Natural killer cell (primary cell): Measurements from ENCODE around the gene ISLR. TPM values are rescaled to one million over a fixed set of nuclear protein-coding genes. Genes with fewer than 3 reads are reported as not detected.
A peak's percentile ranks its signal among the peaks of the same experiment; 100 is the strongest.

Experiments
- ATAC-seq, 3 donors: fragments of 150-1000 bp in 2 of 3; fragments of 200-7000 bp in 1 of 3; cut with Tn5 transposase; 1 replicate in 1 of 3; 2 replicates in 2 of 3; pipeline ENCODE4 v1.10.0; 2021; ENCODE audit warnings: mild to moderate bottlenecking in 2 of 3, moderate library complexity in 2 of 3
- DNase-seq, 2 donors: peaks; one replicate each; pipeline versions ENCODE4 v3.0.0 to v3.0.0-alpha.2; 2013 to 2021; ENCODE audit warnings: mixed read lengths in 1 of 2
- H3K27ac ChIP-seq: one replicate; pipeline ENCODE4 v1.5.1; 2013; ENCODE audit warnings: mild to moderate bottlenecking, low read length
- H3K27me3 ChIP-seq: one replicate; pipeline ENCODE4 v1.6.1; 2013; ENCODE audit warnings: low read length; ENCODE audit not compliant: control insufficient read depth, insufficient read depth
- H3K36me3 ChIP-seq: one replicate; pipeline ENCODE4 v1.6.1; 2013; ENCODE audit warnings: low read length; ENCODE audit not compliant: control insufficient read depth, insufficient read depth
- H3K4me1 ChIP-seq: one replicate; pipeline ENCODE4 v1.6.1; 2013; ENCODE audit warnings: low read length; ENCODE audit not compliant: control insufficient read depth, insufficient read depth
- H3K4me3 ChIP-seq: one replicate; pipeline ENCODE4 v1.5.1; 2013; ENCODE audit warnings: low read length
- H3K9me3 ChIP-seq: one replicate; pipeline ENCODE4 v1.6.1; 2013; ENCODE audit warnings: low read length; ENCODE audit not compliant: control insufficient read depth, insufficient read depth
- H3K27ac Mint-ChIP-seq, 2 donors: one replicate each; pipeline ENCODE4 v1.8.0; 2022; ENCODE audit warnings: mild to moderate bottlenecking in 2 of 2, mixed read lengths in 2 of 2, moderate library complexity in 1 of 2
- H3K27me3 Mint-ChIP-seq, 2 donors: one replicate each; pipeline ENCODE4 v1.8.0; 2022; ENCODE audit warnings: low read depth in 2 of 2, mixed read lengths in 2 of 2
- H3K36me3 Mint-ChIP-seq: one replicate; pipeline ENCODE4 v1.8.0; 2022; ENCODE audit warnings: mixed read lengths
- H3K4me1 Mint-ChIP-seq, 2 donors: one replicate each; pipeline ENCODE4 v1.8.0; 2022; ENCODE audit warnings: mixed read lengths in 2 of 2
- H3K4me3 Mint-ChIP-seq: one replicate; pipeline ENCODE4 v1.8.0; 2022; ENCODE audit warnings: mild to moderate bottlenecking, moderate library complexity, mixed read lengths
- H3K9me3 Mint-ChIP-seq, 2 donors: one replicate each; pipeline ENCODE4 v1.8.0; 2022; ENCODE audit warnings: mixed read lengths in 2 of 2
- WGBS: methylation state at CpG from one replicate; pipeline ENCODE4 v1.1.7; 2013; ENCODE audit warnings: missing lambda C conversion rate; ENCODE audit not compliant: insufficient coverage; 5-methylcytosine and 5-hydroxymethylcytosine counted together
- intact Hi-C: fragments of 100-400 bp; cut with micrococcal nuclease; formaldehyde crosslinking; loops from one replicate; pipeline ENCODE4 v1.14.2; 2022
- total RNA-seq, 4 donors: library from RNA; stranded (reverse); fragments of 120-200 nt in 1 of 4; gene quantifications; one replicate each; pipeline versions ENCODE4 v1.2.3 to v1.2.4, GENCODE V29; 2013 to 2022
- TF ChIP-seq, protein P1 (sequence below): fragments of 200-600 bp; IDR thresholded peaks from one replicate; pipeline ENCODE4 v1.8.0; 2022; ENCODE audit warnings: antibody characterized with exemption

ISLR gene
- total RNA-seq, 3 donors from 2014 or later (not counting 1 experiment from before 2014, with no cell fraction given): not detected

DNA sequence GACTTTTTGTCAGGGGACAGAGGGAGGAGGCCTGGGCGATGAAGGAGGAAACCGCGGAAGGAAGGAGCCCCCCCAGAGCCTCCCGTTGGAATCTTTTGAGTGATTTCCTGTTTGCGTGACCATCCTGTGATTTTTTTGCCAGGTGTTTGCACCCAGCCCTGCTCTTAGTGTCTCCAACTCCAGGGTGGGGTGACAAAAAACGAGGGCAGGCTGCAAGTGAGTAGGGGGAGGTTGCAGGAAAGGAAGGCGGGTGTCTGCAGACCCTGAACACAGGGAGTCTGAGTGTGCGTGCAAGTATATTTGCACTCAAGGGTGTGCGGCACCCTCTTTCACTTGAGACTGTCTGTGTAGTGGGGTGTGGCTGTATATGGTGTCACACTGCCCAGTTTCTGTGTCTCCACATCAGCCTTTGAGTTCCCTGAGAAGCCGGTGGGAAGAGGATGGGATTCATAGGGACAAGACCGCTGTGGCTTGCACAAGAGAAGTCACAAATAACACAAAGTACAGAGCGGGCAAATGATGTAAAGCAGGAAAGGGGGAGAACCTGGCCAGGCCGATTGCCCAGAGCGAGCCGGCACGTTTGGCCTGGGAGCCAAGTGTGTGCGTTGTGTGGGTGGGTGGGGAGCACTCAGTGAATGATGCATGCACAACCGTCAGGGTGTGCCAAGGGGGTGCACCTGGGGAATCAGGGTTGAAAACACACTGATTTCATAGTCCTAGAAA lies 36.5 kb upstream of the ISLR start:
- H3K4me3 ChIP-seq: no peak overlapping the region
- no peak for DNase-seq
- H3K9me3 Mint-ChIP-seq: no peaks in the 10 kb centered on the region
- peaks cover 59 to 68% of the 10 kb centered on the region in 2 donors for H3K27me3 Mint-ChIP-seq
- peaks cover 43% of the 10 kb centered on the region for H3K27me3 ChIP-seq
- H3K27ac Mint-ChIP-seq: no peak overlapping the region
- no peaks in the 10 kb centered on the region for H3K36me3 ChIP-seq
- 18% methylated on average over 18 of the region's 18 CpGs for WGBS
- H3K4me1 ChIP-seq: peaks cover 17% of the 10 kb centered on the region
- peaks cover 10% of the 10 kb centered on the region in 2 donors for H3K4me1 Mint-ChIP-seq
- no peak overlapping the region for H3K27ac ChIP-seq
- peak overlapping the region; percentile 78 for H3K4me3 Mint-ChIP-seq
- H3K36me3 Mint-ChIP-seq: no peaks in the 10 kb centered on the region
- intact Hi-C loops: no loop called here
- TF ChIP-seq, protein P1, sequence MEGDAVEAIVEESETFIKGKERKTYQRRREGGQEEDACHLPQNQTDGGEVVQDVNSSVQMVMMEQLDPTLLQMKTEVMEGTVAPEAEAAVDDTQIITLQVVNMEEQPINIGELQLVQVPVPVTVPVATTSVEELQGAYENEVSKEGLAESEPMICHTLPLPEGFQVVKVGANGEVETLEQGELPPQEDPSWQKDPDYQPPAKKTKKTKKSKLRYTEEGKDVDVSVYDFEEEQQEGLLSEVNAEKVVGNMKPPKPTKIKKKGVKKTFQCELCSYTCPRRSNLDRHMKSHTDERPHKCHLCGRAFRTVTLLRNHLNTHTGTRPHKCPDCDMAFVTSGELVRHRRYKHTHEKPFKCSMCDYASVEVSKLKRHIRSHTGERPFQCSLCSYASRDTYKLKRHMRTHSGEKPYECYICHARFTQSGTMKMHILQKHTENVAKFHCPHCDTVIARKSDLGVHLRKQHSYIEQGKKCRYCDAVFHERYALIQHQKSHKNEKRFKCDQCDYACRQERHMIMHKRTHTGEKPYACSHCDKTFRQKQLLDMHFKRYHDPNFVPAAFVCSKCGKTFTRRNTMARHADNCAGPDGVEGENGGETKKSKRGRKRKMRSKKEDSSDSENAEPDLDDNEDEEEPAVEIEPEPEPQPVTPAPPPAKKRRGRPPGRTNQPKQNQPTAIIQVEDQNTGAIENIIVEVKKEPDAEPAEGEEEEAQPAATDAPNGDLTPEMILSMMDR: no peak
- no peak for ATAC-seq
- H3K9me3 ChIP-seq: no peaks in the 10 kb centered on the region

DNA sequence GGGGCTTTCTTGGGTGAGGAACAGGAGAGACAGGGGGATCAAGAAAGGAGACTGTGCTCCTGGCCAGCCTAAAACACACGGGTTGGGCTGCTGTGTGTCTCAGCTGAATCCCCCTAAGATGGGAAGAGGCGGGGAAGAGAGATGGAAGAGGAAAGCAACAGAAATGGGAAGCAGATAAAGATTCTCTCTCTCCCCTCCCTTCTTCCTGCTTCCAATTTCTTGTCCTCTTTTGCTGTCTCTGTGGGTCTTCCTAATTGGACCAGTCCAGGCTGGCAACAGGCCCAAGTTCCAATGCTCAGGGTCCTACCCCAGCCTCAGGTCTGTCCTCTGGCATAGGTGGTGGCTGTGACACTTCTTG lies 36.0 kb upstream of the ISLR start:
- intact Hi-C loops: no loop called here
- Mint-ChIP-seq H3K4me3 (peak overlapping the region; percentile 78), H3K4me1 (peaks cover 10% of the 10 kb centered on the region in 2 donors), H3K9me3 (no peaks in the 10 kb centered on the region), H3K36me3 (no peaks in the 10 kb centered on the region), H3K27ac (no peak overlapping the region), H3K27me3 (peaks cover 59 to 67% of the 10 kb centered on the region in 2 donors)
- peaks cover 40% of the 10 kb centered on the region for H3K27me3 ChIP-seq
- H3K4me1 ChIP-seq: peaks cover 17% of the 10 kb centered on the region
- TF ChIP-seq, protein P1: no peak
- H3K27ac ChIP-seq: no peak overlapping the region
- no peaks in the 10 kb centered on the region for H3K9me3 ChIP-seq
- no peak for ATAC-seq
- H3K4me3 ChIP-seq: no peak overlapping the region
- no peaks in the 10 kb centered on the region for H3K36me3 ChIP-seq
- no peak for DNase-seq
- WGBS: 56% methylated on average over 1 of the region's 2 CpGs

DNA sequence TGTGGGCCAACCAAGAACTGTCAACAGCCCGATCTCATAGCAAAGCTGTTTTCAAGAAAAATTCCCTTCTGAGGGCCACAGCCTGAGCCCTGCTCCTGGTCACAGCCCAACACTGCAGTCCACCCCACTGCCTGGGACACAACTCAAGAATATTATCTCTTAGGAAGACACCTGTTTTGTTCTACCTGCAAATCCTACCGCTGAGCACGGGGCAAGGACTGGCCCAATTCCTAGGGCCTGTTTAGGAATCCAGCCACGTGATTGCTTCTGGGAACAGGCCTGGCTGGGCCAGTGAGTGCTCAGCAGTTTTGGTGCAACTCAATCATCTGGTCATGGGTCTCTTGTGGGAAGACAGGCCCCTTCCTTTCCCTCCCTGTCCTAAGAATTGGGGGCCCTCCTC lies 34.9 kb upstream of the ISLR start:
- peaks cover 13% of the 10 kb centered on the region for H3K4me1 ChIP-seq
- H3K36me3 Mint-ChIP-seq: no peaks in the 10 kb centered on the region
- no peaks in the 10 kb centered on the region for H3K9me3 ChIP-seq
- H3K4me3 ChIP-seq: no peak overlapping the region
- intact Hi-C loops: no loop called here
- H3K9me3 Mint-ChIP-seq: no peaks in the 10 kb centered on the region
- DNase-seq (no peak), ATAC-seq (no peak)
- no peak overlapping the region for H3K27ac ChIP-seq
- H3K27me3 ChIP-seq: peaks cover 31% of the 10 kb centered on the region
- H3K4me1 Mint-ChIP-seq: peaks cover 10% of the 10 kb centered on the region in 2 donors
- H3K4me3 Mint-ChIP-seq: no peak overlapping the region
- no peaks in the 10 kb centered on the region for H3K36me3 ChIP-seq
- TF ChIP-seq, protein P1: no peak
- peaks cover 60 to 61% of the 10 kb centered on the region in 2 donors for H3K27me3 Mint-ChIP-seq
- H3K27ac Mint-ChIP-seq: no peak overlapping the region
- WGBS: 88% methylated on average over 4 of the region's 4 CpGs

DNA sequence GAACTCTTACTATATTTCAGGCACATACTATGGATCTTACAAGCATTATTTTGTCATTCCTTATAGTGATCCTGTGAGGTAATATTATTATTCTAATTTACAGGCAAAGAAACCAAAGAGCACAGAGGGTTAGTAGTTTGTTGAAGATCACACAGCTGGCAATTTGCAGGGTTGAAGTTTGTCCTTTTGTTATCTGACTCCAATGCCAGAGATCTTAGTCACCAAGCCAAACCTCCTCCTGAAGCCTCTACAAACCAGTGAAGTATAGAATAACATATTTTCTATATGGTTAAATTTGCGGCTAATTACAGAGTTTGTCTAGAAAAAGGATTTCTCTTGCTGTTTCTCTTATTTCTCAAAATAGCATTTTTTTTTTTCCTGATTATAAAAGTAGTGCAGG lies 31.9 kb upstream of the ISLR start:
- Histone ChIP-seq H3K4me1 (peaks cover 6% of the 10 kb centered on the region), H3K4me3 (no peak overlapping the region), H3K36me3 (no peaks in the 10 kb centered on the region), H3K27me3 (peaks cover 17% of the 10 kb centered on the region), H3K9me3 (no peaks in the 10 kb centered on the region), H3K27ac (no peak overlapping the region)
- Mint-ChIP-seq H3K4me1 (peaks cover 5 to 9% of the 10 kb centered on the region in 2 donors), H3K36me3 (no peaks in the 10 kb centered on the region), H3K27ac (no peak overlapping the region), H3K27me3 (peaks cover 55 to 76% of the 10 kb centered on the region in 2 donors), H3K9me3 (no peaks in the 10 kb centered on the region), H3K4me3 (no peak overlapping the region)
- DNase-seq: no peak
- TF ChIP-seq, protein P1: no peak
- intact Hi-C loops: no loop called here
- ATAC-seq: no peak
- WGBS: no CpG with 5 or more reads among the region's 1 CpG
